ENCODE results near the gene TGIF1. TPM values are rescaled to one million over a fixed set of nuclear protein-coding genes. Genes with fewer than 3 reads are reported as not detected.

TGIF1 gene
- total and polyA plus RNA-seq, 9 of the 15 experiments (the other 6 are each of a cell fraction or from before 2014, with no cell fraction given): 16.1 to 77.7 (median 44.6) TPM

DNA sequence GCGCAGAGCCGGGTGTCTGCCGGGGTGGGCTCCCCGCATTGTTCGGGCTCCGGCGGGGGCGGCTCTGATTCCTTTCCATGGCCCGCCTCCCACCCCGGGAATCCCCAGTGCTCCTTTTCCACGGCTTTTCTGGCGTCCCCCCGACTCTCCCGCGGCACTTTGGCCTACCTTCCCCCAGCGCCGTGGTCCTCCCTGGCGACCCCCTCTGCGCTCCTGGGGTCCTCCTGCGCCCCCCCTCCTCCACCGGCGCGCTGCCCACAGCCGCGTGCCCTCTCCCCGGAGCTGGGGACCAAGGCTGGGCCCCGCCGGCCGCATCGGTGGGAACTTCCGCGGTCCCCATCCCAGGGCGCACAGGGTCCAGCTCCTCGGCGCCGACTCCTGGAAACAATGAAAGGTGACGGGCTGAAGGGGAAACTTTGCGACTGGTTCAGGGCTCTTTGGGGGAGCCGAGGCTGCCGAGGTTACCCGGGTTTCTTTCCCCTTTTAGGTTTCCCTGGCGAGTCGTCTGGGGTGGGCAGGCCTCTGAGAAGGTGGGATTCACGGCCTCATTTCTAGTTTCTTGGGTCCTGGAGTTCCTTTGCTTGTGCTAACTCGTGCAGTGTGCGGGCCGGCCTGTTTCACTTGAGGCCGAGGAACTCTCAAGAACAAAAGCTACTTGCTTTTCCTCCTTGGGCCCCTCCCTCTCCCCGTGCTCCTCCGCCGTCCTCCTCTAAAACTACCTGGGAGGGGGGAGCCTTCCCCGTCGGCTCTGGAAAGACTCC is 2.2 kb downstream of the TGIF1 start:
- peaks cover 14% of the 10 kb centered on the region for H4K20me1 ChIP-seq (replicated peaks; ENCODE audit: control insufficient read depth, insufficient read depth, low read length)
- H3K4me3 ChIP-seq: peak overlapping the region; percentile 87
- FAIRE-seq (no peak), DNase-seq (ENCODE audit: extremely low read depth in 1 of 4, low spot score in 3 of 4) (peak; percentile 37 to 80 (median 50)), ATAC-seq (peak; percentile 4)
- no peaks in the 10 kb centered on the region for H3K9me1 ChIP-seq (ENCODE audit: control insufficient read depth, insufficient read depth, low read length)
- peak overlapping the region; percentile 15; the same call in 1 of the 2 replicates for H2AFZ ChIP-seq (ENCODE audit: low read depth, low read length)
- H3K79me2 ChIP-seq (ENCODE audit: control insufficient read depth, insufficient read depth, low read length): peaks cover 95% of the 10 kb centered on the region
- H3K36me3 ChIP-seq (ENCODE audit: control insufficient read depth, insufficient read depth, low read length): peaks cover 27% of the 10 kb centered on the region
- intact Hi-C loops (cut with micrococcal nuclease) (loop anchor here (2.0 kb wide), 1 partner anchor 143 kb away; no protein-coding TSS in a partner anchor), in situ Hi-C loops (cut with MboI) (loop anchor here (5.0 to 10.0 kb wide), 4 partner anchors 145 to 517 kb away; no protein-coding TSS in a partner anchor)
- peak overlapping the region; percentile 92 to 95 for H3K9ac ChIP-seq (ENCODE audit: insufficient read depth in 1 of 2, low read depth in 2 of 2, low read length in 2 of 2)
- no peaks in the 10 kb centered on the region for H3K27me3 ChIP-seq (ENCODE audit: control insufficient read depth in 2 of 2, insufficient read depth in 2 of 2, low read length in 2 of 2)
- no peaks in the 10 kb centered on the region for H3K9me3 ChIP-seq (replicated peaks; ENCODE audit: control insufficient read depth, insufficient read depth, low read depth, low read length)
- peak overlapping the region; percentile 99 for H3K4me2 ChIP-seq (ENCODE audit: insufficient read depth, low read length)
- peaks cover 4 to 32% of the 10 kb centered on the region in 2 experiments for H3K4me1 ChIP-seq (replicated peaks in 1 of 2; ENCODE audit: control insufficient read depth in 2 of 2, insufficient read depth in 2 of 2, low read length in 2 of 2)
- under 1% methylated on average over 42 of the region's 53 CpGs for WGBS (ENCODE audit: insufficient coverage, low coverage, missing lambda C conversion rate)
- ChIA-PET POLR2A (interaction anchor here (0.6 to 6.6 kb wide), 27 partner anchors 10 to 254 kb away, joined by 3 to 44 read pairs (median 4); no protein-coding TSS in a partner anchor), CTCF (ENCODE audit: low intra/inter-chr PET ratio) (interaction anchor here (1.2 to 1.8 kb wide), 2 partner anchors 141 to 171 kb away, joined by 3 to 5 read pairs; no protein-coding TSS in a partner anchor)
- H3K27ac ChIP-seq (ENCODE audit: extremely low read depth, low read depth, low read length): peak overlapping the region; percentile 86
- BruUV-seq (replicated peaks): no TSS peak
- TF ChIP-seq, protein P1, sequence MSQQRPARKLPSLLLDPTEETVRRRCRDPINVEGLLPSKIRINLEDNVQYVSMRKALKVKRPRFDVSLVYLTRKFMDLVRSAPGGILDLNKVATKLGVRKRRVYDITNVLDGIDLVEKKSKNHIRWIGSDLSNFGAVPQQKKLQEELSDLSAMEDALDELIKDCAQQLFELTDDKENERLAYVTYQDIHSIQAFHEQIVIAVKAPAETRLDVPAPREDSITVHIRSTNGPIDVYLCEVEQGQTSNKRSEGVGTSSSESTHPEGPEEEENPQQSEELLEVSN (IDR thresholded peaks at IDR 0.05; ENCODE audit: borderline replicate concordance in 1 of 2, extremely low read depth in 1 of 2, insufficient read depth in 1 of 2, insufficient read length in 1 of 2, low read depth in 1 of 2, low read length in 1 of 2, poor library complexity in 1 of 2, severe bottlenecking in 1 of 2): peak in 1 of 2 experiments; percentile 9
- TF ChIP-seq, protein P2, sequence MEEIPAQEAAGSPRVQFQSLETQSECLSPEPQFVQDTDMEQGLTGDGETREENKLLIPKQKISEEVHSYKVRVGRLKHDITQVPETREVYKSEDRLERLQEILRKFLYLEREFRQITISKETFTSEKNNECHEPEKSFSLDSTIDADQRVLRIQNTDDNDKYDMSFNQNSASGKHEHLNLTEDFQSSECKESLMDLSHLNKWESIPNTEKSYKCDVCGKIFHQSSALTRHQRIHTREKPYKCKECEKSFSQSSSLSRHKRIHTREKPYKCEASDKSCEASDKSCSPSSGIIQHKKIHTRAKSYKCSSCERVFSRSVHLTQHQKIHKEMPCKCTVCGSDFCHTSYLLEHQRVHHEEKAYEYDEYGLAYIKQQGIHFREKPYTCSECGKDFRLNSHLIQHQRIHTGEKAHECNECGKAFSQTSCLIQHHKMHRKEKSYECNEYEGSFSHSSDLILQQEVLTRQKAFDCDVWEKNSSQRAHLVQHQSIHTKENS (CRISPR knock-in tag; IDR thresholded peaks at IDR 0.05): no peak
- TF ChIP-seq, protein P3, sequence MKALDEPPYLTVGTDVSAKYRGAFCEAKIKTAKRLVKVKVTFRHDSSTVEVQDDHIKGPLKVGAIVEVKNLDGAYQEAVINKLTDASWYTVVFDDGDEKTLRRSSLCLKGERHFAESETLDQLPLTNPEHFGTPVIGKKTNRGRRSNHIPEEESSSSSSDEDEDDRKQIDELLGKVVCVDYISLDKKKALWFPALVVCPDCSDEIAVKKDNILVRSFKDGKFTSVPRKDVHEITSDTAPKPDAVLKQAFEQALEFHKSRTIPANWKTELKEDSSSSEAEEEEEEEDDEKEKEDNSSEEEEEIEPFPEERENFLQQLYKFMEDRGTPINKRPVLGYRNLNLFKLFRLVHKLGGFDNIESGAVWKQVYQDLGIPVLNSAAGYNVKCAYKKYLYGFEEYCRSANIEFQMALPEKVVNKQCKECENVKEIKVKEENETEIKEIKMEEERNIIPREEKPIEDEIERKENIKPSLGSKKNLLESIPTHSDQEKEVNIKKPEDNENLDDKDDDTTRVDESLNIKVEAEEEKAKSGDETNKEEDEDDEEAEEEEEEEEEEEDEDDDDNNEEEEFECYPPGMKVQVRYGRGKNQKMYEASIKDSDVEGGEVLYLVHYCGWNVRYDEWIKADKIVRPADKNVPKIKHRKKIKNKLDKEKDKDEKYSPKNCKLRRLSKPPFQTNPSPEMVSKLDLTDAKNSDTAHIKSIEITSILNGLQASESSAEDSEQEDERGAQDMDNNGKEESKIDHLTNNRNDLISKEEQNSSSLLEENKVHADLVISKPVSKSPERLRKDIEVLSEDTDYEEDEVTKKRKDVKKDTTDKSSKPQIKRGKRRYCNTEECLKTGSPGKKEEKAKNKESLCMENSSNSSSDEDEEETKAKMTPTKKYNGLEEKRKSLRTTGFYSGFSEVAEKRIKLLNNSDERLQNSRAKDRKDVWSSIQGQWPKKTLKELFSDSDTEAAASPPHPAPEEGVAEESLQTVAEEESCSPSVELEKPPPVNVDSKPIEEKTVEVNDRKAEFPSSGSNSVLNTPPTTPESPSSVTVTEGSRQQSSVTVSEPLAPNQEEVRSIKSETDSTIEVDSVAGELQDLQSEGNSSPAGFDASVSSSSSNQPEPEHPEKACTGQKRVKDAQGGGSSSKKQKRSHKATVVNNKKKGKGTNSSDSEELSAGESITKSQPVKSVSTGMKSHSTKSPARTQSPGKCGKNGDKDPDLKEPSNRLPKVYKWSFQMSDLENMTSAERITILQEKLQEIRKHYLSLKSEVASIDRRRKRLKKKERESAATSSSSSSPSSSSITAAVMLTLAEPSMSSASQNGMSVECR (CRISPR knock-in tag; IDR thresholded peaks at IDR 0.05): peak; percentile 33; the same call in 1 of the 2 replicates
- TF ChIP-seq, protein P4, sequence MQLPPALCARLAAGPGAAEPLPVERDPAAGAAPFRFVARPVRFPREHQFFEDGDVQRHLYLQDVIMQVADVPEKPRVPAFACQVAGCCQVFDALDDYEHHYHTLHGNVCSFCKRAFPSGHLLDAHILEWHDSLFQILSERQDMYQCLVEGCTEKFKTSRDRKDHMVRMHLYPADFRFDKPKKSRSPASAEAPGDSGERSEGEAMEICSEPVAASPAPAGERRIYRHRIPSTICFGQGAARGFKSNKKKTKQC (CRISPR knock-in tag; IDR thresholded peaks at IDR 0.05): 0 out of 2 replicates have a peak, but pooled peaks have one; percentile 51
- TF ChIP-seq, protein P5, sequence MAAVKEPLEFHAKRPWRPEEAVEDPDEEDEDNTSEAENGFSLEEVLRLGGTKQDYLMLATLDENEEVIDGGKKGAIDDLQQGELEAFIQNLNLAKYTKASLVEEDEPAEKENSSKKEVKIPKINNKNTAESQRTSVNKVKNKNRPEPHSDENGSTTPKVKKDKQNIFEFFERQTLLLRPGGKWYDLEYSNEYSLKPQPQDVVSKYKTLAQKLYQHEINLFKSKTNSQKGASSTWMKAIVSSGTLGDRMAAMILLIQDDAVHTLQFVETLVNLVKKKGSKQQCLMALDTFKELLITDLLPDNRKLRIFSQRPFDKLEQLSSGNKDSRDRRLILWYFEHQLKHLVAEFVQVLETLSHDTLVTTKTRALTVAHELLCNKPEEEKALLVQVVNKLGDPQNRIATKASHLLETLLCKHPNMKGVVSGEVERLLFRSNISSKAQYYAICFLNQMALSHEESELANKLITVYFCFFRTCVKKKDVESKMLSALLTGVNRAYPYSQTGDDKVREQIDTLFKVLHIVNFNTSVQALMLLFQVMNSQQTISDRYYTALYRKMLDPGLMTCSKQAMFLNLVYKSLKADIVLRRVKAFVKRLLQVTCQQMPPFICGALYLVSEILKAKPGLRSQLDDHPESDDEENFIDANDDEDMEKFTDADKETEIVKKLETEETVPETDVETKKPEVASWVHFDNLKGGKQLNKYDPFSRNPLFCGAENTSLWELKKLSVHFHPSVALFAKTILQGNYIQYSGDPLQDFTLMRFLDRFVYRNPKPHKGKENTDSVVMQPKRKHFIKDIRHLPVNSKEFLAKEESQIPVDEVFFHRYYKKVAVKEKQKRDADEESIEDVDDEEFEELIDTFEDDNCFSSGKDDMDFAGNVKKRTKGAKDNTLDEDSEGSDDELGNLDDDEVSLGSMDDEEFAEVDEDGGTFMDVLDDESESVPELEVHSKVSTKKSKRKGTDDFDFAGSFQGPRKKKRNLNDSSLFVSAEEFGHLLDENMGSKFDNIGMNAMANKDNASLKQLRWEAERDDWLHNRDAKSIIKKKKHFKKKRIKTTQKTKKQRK (IDR thresholded peaks at IDR 0.05; ENCODE audit: borderline replicate concordance, low read depth, low read length): no peak

Measured in K562 (cell line).